Subcutaneous adipose tissue (tissue), 4 donors: ENCODE data around the gene HADHB. TPM values are rescaled to one million over a fixed set of nuclear protein-coding genes. Genes with fewer than 3 reads are reported as not detected.

Experiments
- CTCF ChIP-seq: fragments of 450-650 bp; IDR thresholded peaks from one replicate; pipeline ENCODE4 v1.5.1; 2016; ENCODE audit warnings: low read depth, mild to moderate bottlenecking, control low read depth, antibody characterized with exemption, moderate library complexity
- total RNA-seq, 4 donors: library from RNA; depleted of rRNA; stranded (reverse); fragments of >200 nt; gene quantifications; one replicate each; pipeline ENCODE4 v1.1.0, GENCODE V29; 2016

HADHB gene
- total RNA-seq, 4 donors from 2014 or later: 125 to 226 (median 172) TPM

DNA sequence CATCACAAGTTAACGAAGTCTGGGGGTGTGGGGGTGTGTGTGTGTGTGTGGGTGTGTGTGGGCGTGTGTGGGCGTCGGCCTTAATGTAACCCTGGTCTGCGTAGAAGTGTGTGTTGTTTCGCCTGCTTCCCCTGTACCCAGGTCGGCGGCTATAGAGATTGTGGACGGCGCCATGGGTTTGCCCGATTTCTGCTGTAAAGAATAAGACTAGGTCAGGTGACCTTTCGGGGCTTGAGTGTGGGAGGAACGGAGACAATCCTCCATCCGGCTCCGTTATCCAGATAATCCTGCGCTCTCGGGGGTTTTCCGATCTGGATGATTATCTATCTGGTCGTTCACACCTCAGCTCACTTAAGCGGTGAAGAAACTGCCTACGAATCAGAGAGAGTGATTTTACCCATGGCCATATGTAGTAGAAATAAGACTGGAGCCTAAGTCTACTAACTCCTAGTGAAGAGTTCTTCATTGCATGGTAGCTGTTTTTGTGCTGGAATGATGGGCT is 543 bp downstream of the HADHB start:
- no peak for TF ChIP-seq CTCF

DNA sequence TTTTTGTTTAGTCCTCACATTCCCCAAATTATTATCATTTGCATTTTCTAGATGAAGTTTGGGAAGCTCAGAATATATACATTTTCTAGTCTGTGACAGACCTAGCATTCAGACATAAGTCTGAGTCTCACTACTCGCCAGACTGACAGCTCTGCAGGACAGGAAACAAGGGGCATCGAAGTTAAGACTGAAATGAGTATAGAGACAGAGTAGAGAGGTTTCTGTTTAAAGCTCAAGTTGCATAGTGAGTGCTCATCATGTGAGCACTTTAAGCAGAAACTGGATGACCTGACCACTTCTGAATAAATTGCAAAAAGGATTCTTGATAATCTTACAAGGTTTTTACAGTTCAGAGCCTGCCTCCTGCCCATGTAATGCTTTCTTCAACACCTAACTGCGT is 1.1 kb downstream of the HADHB start:
- TF ChIP-seq CTCF: no peak

- no peak for TF ChIP-seq CTCF
These were observed 2.1 kb downstream of the HADHB start for GRCh38 chr2:26246818-26247217.

DNA sequence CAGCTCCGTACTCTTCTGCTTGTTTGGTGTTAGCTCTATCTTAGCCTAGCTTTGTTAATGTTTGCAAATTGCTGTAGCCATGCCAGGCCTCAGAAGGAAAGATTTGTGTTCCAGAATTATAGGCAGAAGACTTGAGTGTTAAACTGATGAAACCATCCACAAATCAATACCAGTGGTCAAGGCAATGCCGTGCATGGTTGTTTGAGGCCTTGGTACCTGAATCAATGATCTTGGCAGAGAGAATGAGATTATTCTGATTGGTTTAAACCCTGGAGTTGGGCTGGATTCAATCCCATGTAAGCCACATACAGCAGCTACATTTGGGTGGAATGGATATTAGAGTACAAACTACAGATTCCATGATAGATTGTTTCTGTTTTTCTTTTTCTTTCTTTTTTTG is 4.9 kb downstream of the HADHB start:
- TF ChIP-seq CTCF: no peak

DNA sequence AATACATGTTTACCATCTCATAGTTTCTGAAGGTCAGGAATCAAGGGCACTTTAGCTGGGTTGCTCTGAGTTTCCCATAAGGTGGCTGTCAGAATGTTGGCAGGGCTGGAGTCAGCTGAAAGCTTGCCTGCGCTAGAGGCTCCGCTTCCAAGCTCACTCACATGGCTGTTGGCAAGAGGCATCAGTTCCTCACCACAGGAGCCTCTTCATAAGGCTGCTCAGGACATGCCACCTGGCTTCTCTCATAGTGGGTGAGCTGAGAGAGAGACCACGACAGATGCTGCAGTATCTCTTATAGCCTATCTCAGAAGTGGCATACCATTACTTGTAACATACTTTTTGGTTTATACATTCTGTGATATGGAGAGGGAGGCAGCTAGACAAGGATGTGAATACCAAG is 7.2 kb downstream of the HADHB start:
- TF ChIP-seq CTCF: no peak

- TF ChIP-seq CTCF: no peak
These were observed 11.1 kb downstream of the HADHB start for GRCh38 chr2:26255759-26256384.

DNA sequence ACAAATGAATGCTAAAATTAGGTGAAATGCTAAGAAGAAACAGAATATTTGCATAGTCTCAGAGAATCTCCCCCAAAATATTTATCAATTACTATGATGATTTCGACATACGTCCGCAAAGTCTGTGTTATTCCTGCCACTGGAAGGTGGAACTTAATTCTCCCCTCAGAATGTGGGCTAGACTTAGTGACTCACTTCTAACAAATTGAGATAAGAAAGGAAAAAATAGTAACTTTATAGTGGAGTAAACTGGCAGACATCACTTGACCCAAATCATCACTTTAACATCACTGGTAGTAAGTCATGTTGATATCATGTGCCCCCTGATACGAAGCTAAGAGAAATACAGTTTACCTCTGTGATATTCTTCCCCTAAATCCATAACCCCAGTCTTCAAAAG is 23.5 kb downstream of the HADHB start:
- TF ChIP-seq CTCF: no peak
